Left hindlimb (tissue), 1 donor: Measurements from ENCODE around the gene TCERG1L.

Experiments used
- DNase-seq: peaks from one replicate; pipeline ENCODE4 v3.0.0-alpha.2; 2018

Gene TCERG1L

GRCh38 chr10:131221632-131222277 lies 89.8 kb downstream of the TCERG1L start:
- DNase-seq: no peak

- no peak for DNase-seq
Observed at GRCh38 chr10:131220601-131221171, 90.8 kb downstream of the TCERG1L start.

GRCh38 chr10:131219955-131220489 lies 91.5 kb downstream of the TCERG1L start:
- no peak for DNase-seq

- no peak for DNase-seq
Observed at GRCh38 chr10:131219584-131219886, 92.0 kb downstream of the TCERG1L start.

GRCh38 chr10:131218811-131219583 lies 92.5 kb downstream of the TCERG1L start:
- DNase-seq: no peak

GRCh38 chr10:131216681-131217230 lies 94.8 kb downstream of the TCERG1L start:
- DNase-seq: no peak

GRCh38 chr10:131215776-131216175 lies 95.7 kb downstream of the TCERG1L start:
- DNase-seq: no peak

GRCh38 chr10:131214521-131215244 lies 96.8 kb downstream of the TCERG1L start:
- DNase-seq: no peak

- DNase-seq: no peak
Observed at GRCh38 chr10:131213741-131214505, 97.6 kb downstream of the TCERG1L start.

- DNase-seq: no peak
Observed at GRCh38 chr10:131212763-131213325, 98.7 kb downstream of the TCERG1L start.

GRCh38 chr10:131211965-131212619 lies 99.4 kb downstream of the TCERG1L start:
- DNase-seq: no peak

GRCh38 chr10:131211559-131211958 lies 100.0 kb downstream of the TCERG1L start:
- no peak for DNase-seq

GRCh38 chr10:131211146-131211545 lies 100.4 kb downstream of the TCERG1L start:
- no peak for DNase-seq

- no peak for DNase-seq
Observed at GRCh38 chr10:131210181-131210580, 101.3 kb downstream of the TCERG1L start.

- no peak for DNase-seq
Observed at GRCh38 chr10:131207584-131208532, 103.7 kb downstream of the TCERG1L start.

GRCh38 chr10:131207176-131207575 lies 104.3 kb downstream of the TCERG1L start:
- DNase-seq: no peak

GRCh38 chr10:131206111-131206995 lies 105.2 kb downstream of the TCERG1L start:
- no peak for DNase-seq

GRCh38 chr10:131205556-131205955 lies 106.0 kb downstream of the TCERG1L start:
- DNase-seq: no peak
